Measurements from ENCODE around the gene PANX3. TPM values are rescaled to one million over a fixed set of nuclear protein-coding genes. Genes with fewer than 3 reads are reported as not detected.
A peak's percentile ranks its signal among the peaks of the same experiment; 100 is the strongest.

PANX3 gene
- total and polyA plus RNA-seq, 2 of the 13 experiments (the other 11 are each of a cell fraction or from before 2014, with no cell fraction given), result not detected

- 37% methylated on average over 7 of the region's 10 CpGs for WGBS (ENCODE audit: low lambda C conversion rate)
- ChIA-PET POLR2A (no interaction called here), CTCF (ENCODE audit: low intra/inter-chr PET ratio, low total read pairs) (no interaction called here)
- Histone ChIP-seq H3K27me3 (ENCODE audit: control insufficient read depth in 1 of 2, insufficient read depth in 2 of 2, low read length in 2 of 2) (peaks cover 2 to 27% of the 10 kb centered on the region in 2 experiments; a peak in 2 of 5 replicates), H2AFZ (ENCODE audit: low read length) (no peak overlapping the region), H3K36me3 (replicated peaks in 1 of 2; ENCODE audit: control insufficient read depth in 1 of 2, insufficient read depth in 2 of 2, low read length in 2 of 2) (no peaks in the 10 kb centered on the region), H3K27ac (ENCODE audit: extremely low read length, insufficient read depth, low read length) (no peak overlapping the region), H3K9ac (ENCODE audit: insufficient read depth, low read depth, low read length) (no peak overlapping the region), H3K4me2 (ENCODE audit: low read depth, low read length) (no peak overlapping the region), H3K4me1 (ENCODE audit: insufficient read depth, low read length) (no peaks in the 10 kb centered on the region), H3K9me3 (ENCODE audit: low read length) (no peaks in the 10 kb centered on the region), H3K79me2 (ENCODE audit: insufficient read depth, low read length) (no peaks in the 10 kb centered on the region), H3K4me3 (replicated peaks in 1 of 3; ENCODE audit: insufficient read depth in 1 of 3, low read depth in 2 of 3, low read length in 3 of 3) (no peak overlapping the region), H4K20me1 (ENCODE audit: insufficient read depth, low read length) (no peaks in the 10 kb centered on the region)
- in situ Hi-C loops (cut with HindIII; ENCODE audit: extremely low pct_ligation_motif_present, low pct_unique_long_range_greater_than_20kb) (no loop called here), intact Hi-C loops (cut with micrococcal nuclease; ENCODE audit: unreplicated experiment) (no loop called here)
- peak in 1 of 2 experiments; percentile 54; a peak in 2 of 4 replicates for TF ChIP-seq REST (IDR thresholded peaks at IDR 0.05; ENCODE audit: borderline replicate concordance in 1 of 2, low read depth in 1 of 2, low read length in 2 of 2)
- no peak for TF ChIP-seq ZNF101 (CRISPR knock-in tag; IDR thresholded peaks at IDR 0.05; ENCODE audit: borderline replicate concordance, low read depth)
- no peak for TF ChIP-seq ZBTB14 (CRISPR knock-in tag; IDR thresholded peaks at IDR 0.05)
- TF ChIP-seq MAFK (conservative IDR thresholded peaks at IDR 0.05 in 1 of 2, IDR thresholded peaks at IDR 0.05 in 1 of 2; ENCODE audit: low read length in 2 of 2), result peak; percentile 89 to 94
- TF ChIP-seq NFATC3 (CRISPR knock-in tag; IDR thresholded peaks at IDR 0.05), result no peak
- TF ChIP-seq TP53 (CRISPR knock-in tag; conservative IDR thresholded peaks at IDR 0.05), result no peak
- TF ChIP-seq MAFF (IDR thresholded peaks at IDR 0.05; ENCODE audit: low read depth, low read length), result peak; percentile 87
- DNase-seq (ENCODE audit: low spot score), result no peak
- BruUV-seq (replicated peaks), result no TSS peak
- FAIRE-seq, result no peak
- peak; percentile 39; the same call in 2 of the 3 replicates for ATAC-seq
Observed at GRCh38 chr11:124612567-124613246, 1.5 kb downstream of the PANX3 start.
